HepG2 (cell line): ENCODE measurements around the gene DNLZ. TPM values are rescaled to one million over a fixed set of nuclear protein-coding genes. Genes with fewer than 3 reads are reported as not detected.

ENCODE experiments used
- ATAC-seq: fragments of 200-7000 bp; cut with Tn5 transposase; 3 replicates; pipeline ENCODE4 v1.9.1; 2020; ENCODE audit warnings: mild to moderate bottlenecking, moderate library complexity
- BruUV-seq: library from RNA; stranded (reverse); fragments of 400-500 nt; replicated peaks from 2 replicates; lab custom pipeline; 2021; lab: Mats Ljungman, UMichigan
- CTCF ChIA-PET: fragments of 300-600 bp; formaldehyde crosslinking; extraction: SDS; loops from one replicate; lab custom pipeline; 2021; ENCODE audit warnings: low total read pairs, inconsistent platforms, low intra/inter-chr PET ratio; lab: Yijun Ruan, JAX
- POLR2A ChIA-PET: fragments of 350-600 bp; sonication (Branson Sonifier 250); formaldehyde crosslinking; loops from one replicate; lab custom pipeline; 2020; ENCODE audit warnings: antibody characterized with exemption, inconsistent platforms; lab: Yijun Ruan, JAX
- DNase-seq: peaks from one replicate; pipeline ENCODE4 v3.0.0-alpha.2; 2015; ENCODE audit warnings: low spot score
- FAIRE-seq: peaks from 3 replicates; lab custom pipeline; 2011; peaks lifted over from hg19 to GRCh38; lab: Jason Lieb, UNC
- H2AFZ ChIP-seq: one replicate; pipeline ENCODE4 v1.6.1; 2011; ENCODE audit warnings: low read length, inconsistent platforms
- H3K27ac ChIP-seq: fragments of 300-600 bp; 3 replicates; pipeline ENCODE4 v1.8.0; 2011; ENCODE audit warnings: mixed run types, mild to moderate bottlenecking, mixed read lengths, low read length, inconsistent platforms; ENCODE audit not compliant: insufficient read depth; ENCODE audit errors: extremely low read length
- H3K27me3 ChIP-seq, 2 experiments: fragments of 200-600 bp in 1 of 2; 2 replicates in 1 of 2; 3 replicates in 1 of 2; pipeline versions ENCODE4 v1.6.0 to v1.8.0; 2011; ENCODE audit warnings: low read length in 2 of 2, mild to moderate bottlenecking in 2 of 2, moderate library complexity in 2 of 2, inconsistent platforms in 1 of 2; ENCODE audit not compliant: insufficient read depth in 2 of 2, control insufficient read depth in 1 of 2
- H3K36me3 ChIP-seq, 2 experiments: fragments of 200-600 bp in 1 of 2; replicated peaks in 1 of 2; 2 replicates in 1 of 2; 3 replicates in 1 of 2; pipeline versions ENCODE4 v1.5.1 to v1.8.0; 2011; ENCODE audit warnings: low read length in 2 of 2, inconsistent platforms in 1 of 2; ENCODE audit not compliant: insufficient read depth in 2 of 2, control insufficient read depth in 1 of 2
- H3K4me1 ChIP-seq: 2 replicates; pipeline ENCODE4 v1.5.1; 2012; ENCODE audit warnings: low read length, inconsistent platforms; ENCODE audit not compliant: insufficient read depth
- H3K4me2 ChIP-seq: 2 replicates; pipeline ENCODE4 v1.6.0; 2011; ENCODE audit warnings: low read depth, low read length, inconsistent platforms
- H3K4me3 ChIP-seq, 3 experiments: fragments of 200-600 bp in 1 of 3; sonication (generic), shearing (Covaris generic) in 1 of 3; replicated peaks in 1 of 3; 2 replicates each; pipeline ENCODE4 v1.5.1; 2011 to 2016; ENCODE audit warnings: low read length in 3 of 3, inconsistent platforms in 2 of 3, low read depth in 2 of 3, mild to moderate bottlenecking in 2 of 3, control low read depth in 1 of 3, mixed read lengths in 1 of 3; ENCODE audit not compliant: insufficient read depth in 1 of 3
- H3K79me2 ChIP-seq: one replicate; pipeline ENCODE4 v1.6.1; 2011; ENCODE audit warnings: low read length, inconsistent platforms; ENCODE audit not compliant: insufficient read depth
- H3K9ac ChIP-seq: 2 replicates; pipeline ENCODE4 v1.6.0; 2011; ENCODE audit warnings: mild to moderate bottlenecking, low read depth, low read length, inconsistent platforms; ENCODE audit not compliant: insufficient read depth
- H3K9me3 ChIP-seq: 2 replicates; pipeline ENCODE4 v1.5.1; 2012; ENCODE audit warnings: mild to moderate bottlenecking, low read length
- H4K20me1 ChIP-seq: 2 replicates; pipeline ENCODE4 v1.6.0; 2011; ENCODE audit warnings: inconsistent platforms, mild to moderate bottlenecking, low read length, moderate library complexity; ENCODE audit not compliant: insufficient read depth
- AHR ChIP-seq: IDR thresholded peaks from 2 replicates; pipeline ENCODE4 v1.6.1; 2018; ENCODE audit warnings: missing genetic modification reagents, missing compliant biosample characterization
- CREM ChIP-seq, 2 experiments: sonication (generic) in 1 of 2; formaldehyde crosslinking in 1 of 2; IDR thresholded peaks; 2 replicates each; pipeline versions ENCODE4 v1.4.0 to v1.6.1; 2016 to 2020; ENCODE audit warnings: antibody characterized with exemption in 1 of 2, mild to moderate bottlenecking in 1 of 2, missing genetic modification reagents in 1 of 2
- HOXA7 ChIP-seq: sonication (generic); formaldehyde crosslinking; IDR thresholded peaks from 2 replicates; pipeline ENCODE4 v1.8.1; 2022; ENCODE audit warnings: mild to moderate bottlenecking, missing genetic modification reagents, moderate library complexity
- SRSF1 ChIP-seq: fragments of 200-400 bp; formaldehyde crosslinking; optimal IDR thresholded peaks from 2 replicates; pipeline ENCODE3; 2017; ENCODE audit warnings: mild to moderate bottlenecking, low read depth, low read length, moderate library complexity
- SUZ12 ChIP-seq: fragments of 150-350 bp; IDR thresholded peaks from 2 replicates; pipeline ENCODE4 v1.6.1; 2014; ENCODE audit warnings: low read depth, low read length
- TBX2 ChIP-seq: sonication (generic); formaldehyde crosslinking; IDR thresholded peaks from 2 replicates; pipeline ENCODE4 v1.5.0; 2020; ENCODE audit warnings: missing genetic modification reagents, mild to moderate bottlenecking, borderline replicate concordance
- ZBTB7A ChIP-seq: sonication (generic); formaldehyde crosslinking; IDR thresholded peaks from 2 replicates; pipeline ENCODE4 v1.8.0; 2022; ENCODE audit warnings: mild to moderate bottlenecking, missing genetic modification reagents
- ZNF431 ChIP-seq: sonication (generic); formaldehyde crosslinking; IDR thresholded peaks from 2 replicates; pipeline ENCODE4 v1.9.0; 2022; ENCODE audit warnings: missing genetic modification reagents, low read depth, mild to moderate bottlenecking, borderline replicate concordance
- ZNF44 ChIP-seq: sonication (generic); formaldehyde crosslinking; IDR thresholded peaks from 2 replicates; pipeline ENCODE4 v1.5.1; 2020; ENCODE audit warnings: mild to moderate bottlenecking, missing genetic modification reagents
- WGBS: methylation state at CpG from one replicate; pipeline ENCODE4 v1.1.6; 2017; ENCODE audit warnings: low lambda C conversion rate; 5-methylcytosine and 5-hydroxymethylcytosine counted together
- in situ Hi-C: cut with HindIII; loops from 2 replicates; pipeline ENCODE4 v1.10.0; 2017; ENCODE audit warnings: low pct_unique_long_range_greater_than_20kb; ENCODE audit not compliant: extremely low pct_ligation_motif_present
- intact Hi-C: fragments of 100-400 bp; cut with micrococcal nuclease; formaldehyde crosslinking; loops from one replicate; pipeline ENCODE4 v1.10.0; 2022; ENCODE audit not compliant: unreplicated experiment
- polyA plus RNA-seq, 8 experiments: library from polyadenylated mRNA; depleted of rRNA in 3 of 8; stranded (reverse) in 7 of 8; unstranded in 1 of 8; fragments of >200 nt; fragmentation: Illumina TruSeq in 4 of 8; extraction: Trizol in 4 of 8; gene quantifications; 2 replicates each; pipeline versions ENCODE4 v1.2.1 to v1.2.3, GENCODE V29; 2011 to 2016; ENCODE audit warnings: low read depth in 4 of 8, missing spikeins in 1 of 8, mixed read lengths in 1 of 8; ENCODE audit not compliant: insufficient read depth in 1 of 8
- total RNA-seq, 5 experiments: library from RNA; depleted of rRNA; stranded (reverse); fragments of >200 nt; fragmentation: Illumina TruSeq; extraction: Trizol; gene quantifications; 2 replicates each; pipeline ENCODE4 v1.2.3, GENCODE V29; 2016; ENCODE audit warnings: low read depth in 1 of 5
- TF ChIP-seq, protein P1 (sequence below): sonication (generic); formaldehyde crosslinking; IDR thresholded peaks from 2 replicates; pipeline ENCODE4 v1.4.0; 2020; ENCODE audit warnings: missing genetic modification reagents, mild to moderate bottlenecking, borderline replicate concordance
- TF ChIP-seq, protein P2 (sequence below): sonication (generic); formaldehyde crosslinking; IDR thresholded peaks from 2 replicates; pipeline ENCODE4 v1.8.1; 2023; ENCODE audit warnings: mild to moderate bottlenecking, moderate library complexity, missing genetic modification reagents
- TF ChIP-seq, protein P3 (sequence below): sonication (generic); formaldehyde crosslinking; IDR thresholded peaks from 2 replicates; pipeline ENCODE4 v1.5.0; 2020; ENCODE audit warnings: missing genetic modification reagents
- TF ChIP-seq, protein P4 (sequence below): sonication (generic); formaldehyde crosslinking; IDR thresholded peaks from 2 replicates; pipeline ENCODE4 v1.5.1; 2020; ENCODE audit warnings: mild to moderate bottlenecking, missing genetic modification reagents, borderline replicate concordance
- TF ChIP-seq, protein P5 (sequence below): sonication (generic); formaldehyde crosslinking; IDR thresholded peaks from 2 replicates; pipeline ENCODE4 v1.4.0; 2020; ENCODE audit warnings: missing genetic modification reagents

DNLZ gene
- total and polyA plus RNA-seq, 2 of the 13 experiments (the other 11 are each of a cell fraction or from before 2014, with no cell fraction given): 3.4 to 8.0 TPM

DNA sequence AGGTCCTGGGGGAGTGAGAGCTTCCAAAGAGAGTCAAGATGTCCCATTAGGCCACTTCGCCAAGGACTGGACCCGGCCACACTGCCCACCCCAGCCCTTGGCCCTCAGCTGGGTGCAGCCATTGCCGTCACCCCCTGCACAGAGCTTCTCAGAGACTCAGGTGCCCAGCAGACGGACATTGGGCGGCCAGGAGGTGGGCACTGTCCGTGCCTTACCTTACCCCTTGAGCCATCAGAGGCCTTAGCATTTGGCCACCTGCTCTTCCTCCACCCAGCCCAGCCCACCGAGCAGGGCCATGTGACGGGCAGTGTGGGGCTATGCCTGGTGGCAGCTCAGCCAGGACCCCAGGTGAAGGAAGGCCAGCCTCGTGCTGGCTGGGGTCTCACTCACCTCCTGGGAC lies 3.3 kb upstream of the DNLZ start:
- WGBS: 93% methylated on average over 7 of the region's 9 CpGs
- Histone ChIP-seq H3K9ac (no peak overlapping the region), H3K4me2 (no peak overlapping the region), H3K27me3 (no peaks in the 10 kb centered on the region), H3K4me3 (no peak overlapping the region), H3K9me3 (no peaks in the 10 kb centered on the region), H2AFZ (no peak overlapping the region), H3K27ac (no peak overlapping the region), H4K20me1 (no peaks in the 10 kb centered on the region), H3K36me3 (peaks cover 0 to 2% of the 10 kb centered on the region in 2 experiments; a peak in 1 of 5 replicates), H3K4me1 (peaks cover 26% of the 10 kb centered on the region), H3K79me2 (no peaks in the 10 kb centered on the region)
- intact Hi-C loops (no loop called here), in situ Hi-C loops (no loop called here)
- DNase-seq (no peak), ATAC-seq (no peak), FAIRE-seq (no peak)
- CTCF ChIA-PET: no interaction called here
- POLR2A ChIA-PET: interaction anchor here (1.1 to 1.7 kb wide), 2 partner anchors 8 to 21 kb away, joined by 3 to 8 read pairs; no protein-coding TSS in a partner anchor
- BruUV-seq: no TSS peak
- no peak for TF ChIP-seq ZBTB7A (CRISPR knock-in tag)
- TF ChIP-seq, protein P1, sequence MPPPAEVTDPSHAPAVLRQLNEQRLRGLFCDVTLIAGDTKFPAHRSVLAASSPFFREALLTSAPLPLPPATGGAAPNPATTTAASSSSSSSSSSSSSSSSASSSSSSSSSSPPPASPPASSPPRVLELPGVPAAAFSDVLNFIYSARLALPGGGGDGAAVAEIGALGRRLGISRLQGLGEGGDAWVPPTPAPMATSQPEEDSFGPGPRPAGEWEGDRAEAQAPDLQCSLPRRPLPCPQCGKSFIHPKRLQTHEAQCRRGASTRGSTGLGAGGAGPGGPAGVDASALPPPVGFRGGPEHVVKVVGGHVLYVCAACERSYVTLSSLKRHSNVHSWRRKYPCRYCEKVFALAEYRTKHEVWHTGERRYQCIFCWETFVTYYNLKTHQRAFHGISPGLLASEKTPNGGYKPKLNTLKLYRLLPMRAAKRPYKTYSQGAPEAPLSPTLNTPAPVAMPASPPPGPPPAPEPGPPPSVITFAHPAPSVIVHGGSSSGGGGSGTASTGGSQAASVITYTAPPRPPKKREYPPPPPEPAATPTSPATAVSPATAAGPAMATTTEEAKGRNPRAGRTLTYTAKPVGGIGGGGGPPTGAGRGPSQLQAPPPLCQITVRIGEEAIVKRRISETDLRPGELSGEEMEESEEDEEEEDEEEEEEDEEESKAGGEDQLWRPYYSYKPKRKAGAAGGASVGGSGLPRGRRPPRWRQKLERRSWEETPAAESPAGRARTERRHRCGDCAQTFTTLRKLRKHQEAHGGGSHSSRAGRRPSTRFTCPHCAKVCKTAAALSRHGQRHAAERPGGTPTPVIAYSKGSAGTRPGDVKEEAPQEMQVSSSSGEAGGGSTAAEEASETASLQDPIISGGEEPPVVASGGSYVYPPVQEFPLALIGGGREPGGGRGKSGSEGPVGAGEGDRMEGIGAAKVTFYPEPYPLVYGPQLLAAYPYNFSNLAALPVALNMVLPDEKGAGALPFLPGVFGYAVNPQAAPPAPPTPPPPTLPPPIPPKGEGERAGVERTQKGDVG: no peak
- TF ChIP-seq, protein P2, sequence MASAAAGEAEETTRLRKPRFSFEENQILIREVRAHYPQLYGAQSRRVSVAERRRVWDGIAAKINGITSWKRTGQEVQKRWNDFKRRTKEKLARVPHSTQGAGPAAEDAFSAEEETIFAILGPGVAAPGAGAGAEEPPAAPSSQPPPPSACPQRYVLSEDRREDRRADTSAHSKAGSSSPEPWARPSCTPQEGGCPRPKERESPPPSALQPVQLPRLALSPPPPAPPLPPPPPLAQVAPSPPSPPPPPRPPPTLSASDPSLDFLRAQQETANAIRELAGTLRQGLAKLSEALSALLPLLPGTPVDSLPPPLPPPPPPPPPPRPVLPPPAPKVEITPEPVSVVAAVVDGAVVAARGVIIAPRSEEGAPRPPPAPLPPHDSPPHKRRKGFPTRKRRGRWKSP: no peak
- TF ChIP-seq TBX2 (CRISPR knock-in tag): no peak
- TF ChIP-seq AHR (CRISPR knock-in tag): no peak
- TF ChIP-seq, protein P3, sequence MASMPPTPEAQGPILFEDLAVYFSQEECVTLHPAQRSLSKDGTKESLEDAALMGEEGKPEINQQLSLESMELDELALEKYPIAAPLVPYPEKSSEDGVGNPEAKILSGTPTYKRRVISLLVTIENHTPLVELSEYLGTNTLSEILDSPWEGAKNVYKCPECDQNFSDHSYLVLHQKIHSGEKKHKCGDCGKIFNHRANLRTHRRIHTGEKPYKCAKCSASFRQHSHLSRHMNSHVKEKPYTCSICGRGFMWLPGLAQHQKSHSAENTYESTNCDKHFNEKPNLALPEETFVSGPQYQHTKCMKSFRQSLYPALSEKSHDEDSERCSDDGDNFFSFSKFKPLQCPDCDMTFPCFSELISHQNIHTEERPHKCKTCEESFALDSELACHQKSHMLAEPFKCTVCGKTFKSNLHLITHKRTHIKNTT (CRISPR knock-in tag): no peak
- no peak for TF ChIP-seq SUZ12
- TF ChIP-seq HOXA7 (CRISPR knock-in tag): no peak
- no peak for TF ChIP-seq SRSF1
- no peak for TF ChIP-seq CREM (IDR thresholded peaks at IDR 0.05)
- no peak for TF ChIP-seq CREM (CRISPR knock-in tag; IDR thresholded peaks at IDR 0.05)
- no peak for TF ChIP-seq ZNF44 (CRISPR knock-in tag)
- TF ChIP-seq, protein P4, sequence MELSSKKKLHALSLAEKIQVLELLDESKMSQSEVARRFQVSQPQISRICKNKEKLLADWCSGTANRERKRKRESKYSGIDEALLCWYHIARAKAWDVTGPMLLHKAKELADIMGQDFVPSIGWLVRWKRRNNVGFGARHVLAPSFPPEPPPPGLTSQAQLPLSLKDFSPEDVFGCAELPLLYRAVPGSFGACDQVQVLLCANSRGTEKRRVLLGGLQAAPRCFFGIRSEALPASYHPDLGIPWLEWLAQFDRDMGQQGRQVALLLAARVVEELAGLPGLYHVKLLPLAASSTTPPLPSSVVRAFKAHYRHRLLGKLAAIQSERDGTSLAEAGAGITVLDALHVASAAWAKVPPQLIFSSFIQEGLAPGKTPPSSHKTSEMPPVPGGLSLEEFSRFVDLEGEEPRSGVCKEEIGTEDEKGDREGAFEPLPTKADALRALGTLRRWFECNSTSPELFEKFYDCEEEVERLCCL: no peak
- TF ChIP-seq, protein P5, sequence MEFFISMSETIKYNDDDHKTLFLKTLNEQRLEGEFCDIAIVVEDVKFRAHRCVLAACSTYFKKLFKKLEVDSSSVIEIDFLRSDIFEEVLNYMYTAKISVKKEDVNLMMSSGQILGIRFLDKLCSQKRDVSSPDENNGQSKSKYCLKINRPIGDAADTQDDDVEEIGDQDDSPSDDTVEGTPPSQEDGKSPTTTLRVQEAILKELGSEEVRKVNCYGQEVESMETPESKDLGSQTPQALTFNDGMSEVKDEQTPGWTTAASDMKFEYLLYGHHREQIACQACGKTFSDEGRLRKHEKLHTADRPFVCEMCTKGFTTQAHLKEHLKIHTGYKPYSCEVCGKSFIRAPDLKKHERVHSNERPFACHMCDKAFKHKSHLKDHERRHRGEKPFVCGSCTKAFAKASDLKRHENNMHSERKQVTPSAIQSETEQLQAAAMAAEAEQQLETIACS (CRISPR knock-in tag): no peak
- TF ChIP-seq ZNF431: no peak
